ENCODE measurements around the gene ATG7. TPM values are rescaled to one million over a fixed set of nuclear protein-coding genes. Genes with fewer than 3 reads are reported as not detected.
"Not testable (repeated sequence)": the region's sequence is repeated elsewhere in the genome, so short reads cannot be mapped to it uniquely, and the experiment has no call there.

Gene ATG7
- total RNA-seq, 3 donors from 2014 or later (not counting 1 experiment from before 2014, with no cell fraction given) = 55.3 to 72.9 (median 68.6) TPM

DNA sequence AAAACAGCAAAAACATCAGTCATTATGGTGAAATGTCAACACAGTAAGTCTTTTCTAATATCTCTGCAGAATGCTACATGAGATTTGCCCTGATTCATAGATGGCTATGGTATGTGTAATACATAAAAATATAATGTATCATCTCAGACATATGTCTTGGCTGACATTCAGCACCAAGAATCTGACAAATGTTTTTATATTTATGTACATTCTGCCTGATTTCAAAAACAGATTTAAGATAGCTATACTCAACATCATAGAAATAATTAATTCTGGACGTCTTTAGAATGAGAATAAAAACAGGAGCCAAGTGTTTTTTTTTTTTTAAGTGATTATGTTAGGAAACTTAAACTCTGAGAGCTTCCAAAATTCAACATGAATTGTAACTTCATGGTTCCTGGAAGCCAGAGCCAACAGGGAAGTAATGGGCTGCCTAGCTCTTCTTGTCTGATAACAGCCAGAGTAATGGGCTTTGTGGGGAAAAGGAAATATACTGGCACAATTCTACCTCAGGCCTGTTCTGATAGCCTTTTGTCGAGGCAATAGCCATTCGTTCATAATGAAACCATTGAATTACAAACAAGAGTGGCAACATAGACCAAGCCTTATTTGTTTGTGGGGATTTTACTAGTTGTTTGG lies 187.1 kb downstream of the ATG7 start:
- Mint-ChIP-seq H3K27ac (no peak overlapping the region), H3K27me3 (ENCODE audit: low read depth in 2 of 2) (no peaks in the 10 kb centered on the region), H3K36me3 (no peaks in the 10 kb centered on the region), H3K9me3 (no peaks in the 10 kb centered on the region), H3K4me3 (no peak overlapping the region), H3K4me1 (peaks cover 0 to 5% of the 10 kb centered on the region in 2 donors)
- H3K36me3 ChIP-seq (ENCODE audit: control insufficient read depth, insufficient read depth, low read length) = no peaks in the 10 kb centered on the region
- no peaks in the 10 kb centered on the region for H3K4me1 ChIP-seq (ENCODE audit: control insufficient read depth, insufficient read depth, low read length)
- DNase-seq (no peak), ATAC-seq (no peak)
- TF ChIP-seq, protein P1, sequence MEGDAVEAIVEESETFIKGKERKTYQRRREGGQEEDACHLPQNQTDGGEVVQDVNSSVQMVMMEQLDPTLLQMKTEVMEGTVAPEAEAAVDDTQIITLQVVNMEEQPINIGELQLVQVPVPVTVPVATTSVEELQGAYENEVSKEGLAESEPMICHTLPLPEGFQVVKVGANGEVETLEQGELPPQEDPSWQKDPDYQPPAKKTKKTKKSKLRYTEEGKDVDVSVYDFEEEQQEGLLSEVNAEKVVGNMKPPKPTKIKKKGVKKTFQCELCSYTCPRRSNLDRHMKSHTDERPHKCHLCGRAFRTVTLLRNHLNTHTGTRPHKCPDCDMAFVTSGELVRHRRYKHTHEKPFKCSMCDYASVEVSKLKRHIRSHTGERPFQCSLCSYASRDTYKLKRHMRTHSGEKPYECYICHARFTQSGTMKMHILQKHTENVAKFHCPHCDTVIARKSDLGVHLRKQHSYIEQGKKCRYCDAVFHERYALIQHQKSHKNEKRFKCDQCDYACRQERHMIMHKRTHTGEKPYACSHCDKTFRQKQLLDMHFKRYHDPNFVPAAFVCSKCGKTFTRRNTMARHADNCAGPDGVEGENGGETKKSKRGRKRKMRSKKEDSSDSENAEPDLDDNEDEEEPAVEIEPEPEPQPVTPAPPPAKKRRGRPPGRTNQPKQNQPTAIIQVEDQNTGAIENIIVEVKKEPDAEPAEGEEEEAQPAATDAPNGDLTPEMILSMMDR (IDR thresholded peaks at IDR 0.05) = no peak
- no peaks in the 10 kb centered on the region for H3K27me3 ChIP-seq (ENCODE audit: control insufficient read depth, insufficient read depth, low read length)
- 87% methylated on average over 2 of the region's 3 CpGs for WGBS (ENCODE audit: insufficient coverage)
- no peak overlapping the region for H3K4me3 ChIP-seq (ENCODE audit: low read length)
- intact Hi-C loops (cut with micrococcal nuclease) = no loop called here
- no peaks in the 10 kb centered on the region for H3K9me3 ChIP-seq (ENCODE audit: control insufficient read depth, insufficient read depth, low read length)
- no peak overlapping the region for H3K27ac ChIP-seq (ENCODE audit: low read length)

DNA sequence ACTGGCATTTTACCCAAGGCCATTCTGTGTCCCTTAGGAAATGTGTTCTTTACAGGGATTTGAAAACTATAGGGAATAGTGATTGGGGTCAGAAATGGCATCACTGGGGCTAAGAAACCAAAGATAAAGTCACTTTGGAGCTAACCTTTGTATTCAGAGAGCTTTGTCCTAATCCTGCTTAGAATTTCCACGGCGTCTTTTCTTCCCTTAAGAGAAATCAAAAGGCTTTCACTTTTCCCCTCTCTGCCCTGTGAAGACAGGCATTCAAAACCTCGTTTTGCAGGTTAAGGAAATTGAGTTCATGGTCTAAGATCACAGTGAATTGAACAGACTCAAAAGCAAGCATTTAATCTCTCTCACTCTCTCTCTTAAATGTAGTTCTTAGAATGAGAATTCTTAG lies 189.0 kb downstream of the ATG7 start:
- no peak for DNase-seq
- ATAC-seq = no peak
- H3K4me1 Mint-ChIP-seq = peaks cover 0 to 5% of the 10 kb centered on the region in 2 donors
- H3K36me3 ChIP-seq (ENCODE audit: control insufficient read depth, insufficient read depth, low read length) = no peaks in the 10 kb centered on the region
- no peaks in the 10 kb centered on the region for H3K27me3 Mint-ChIP-seq (ENCODE audit: low read depth in 2 of 2)
- no peak overlapping the region for H3K4me3 ChIP-seq (ENCODE audit: low read length)
- H3K4me3 Mint-ChIP-seq = no peak overlapping the region
- no peak overlapping the region for H3K27ac Mint-ChIP-seq
- TF ChIP-seq, protein P1 (IDR thresholded peaks at IDR 0.05) = no peak
- H3K27me3 ChIP-seq (ENCODE audit: control insufficient read depth, insufficient read depth, low read length) = no peaks in the 10 kb centered on the region
- H3K9me3 ChIP-seq (ENCODE audit: control insufficient read depth, insufficient read depth, low read length) = no peaks in the 10 kb centered on the region
- intact Hi-C loops (cut with micrococcal nuclease) = no loop called here
- no peak overlapping the region for H3K27ac ChIP-seq (ENCODE audit: low read length)
- H3K4me1 ChIP-seq (ENCODE audit: control insufficient read depth, insufficient read depth, low read length) = no peaks in the 10 kb centered on the region
- no peaks in the 10 kb centered on the region for H3K36me3 Mint-ChIP-seq
- H3K9me3 Mint-ChIP-seq = no peaks in the 10 kb centered on the region
- WGBS (ENCODE audit: insufficient coverage) = 83% methylated on average over 3 of the region's 3 CpGs

DNA sequence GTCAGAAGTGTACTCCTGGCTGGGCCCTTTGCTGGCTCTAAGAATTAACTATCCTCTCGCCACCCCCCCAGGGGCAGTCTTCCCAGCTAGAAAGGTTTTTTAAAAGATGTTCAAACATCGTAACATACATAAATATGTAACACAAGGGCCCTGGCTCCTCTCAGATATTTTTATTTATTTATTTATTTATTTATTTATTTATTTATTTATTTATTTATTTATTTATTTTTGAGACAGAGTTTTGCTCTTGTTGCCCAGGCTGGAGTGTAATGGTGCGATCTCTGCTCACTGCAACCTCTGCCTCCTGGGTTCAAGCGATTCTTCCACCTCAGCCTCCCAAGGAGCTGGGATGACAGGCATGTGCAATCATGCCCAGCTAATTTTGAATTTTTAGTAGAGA lies 190.5 kb downstream of the ATG7 start:
- 100% methylated on average over 2 of the region's 4 CpGs for WGBS (ENCODE audit: insufficient coverage)
- DNase-seq; H3K4me3 Mint-ChIP-seq; H3K4me1 Mint-ChIP-seq; H3K27me3 ChIP-seq (ENCODE audit: control insufficient read depth, insufficient read depth, low read length); H3K27ac ChIP-seq (ENCODE audit: low read length); intact Hi-C loops (cut with micrococcal nuclease); H3K27ac Mint-ChIP-seq; ATAC-seq; H3K9me3 Mint-ChIP-seq; H3K4me3 ChIP-seq (ENCODE audit: low read length); H3K9me3 ChIP-seq (ENCODE audit: control insufficient read depth, insufficient read depth, low read length); H3K4me1 ChIP-seq (ENCODE audit: control insufficient read depth, insufficient read depth, low read length); H3K36me3 Mint-ChIP-seq; H3K27me3 Mint-ChIP-seq (ENCODE audit: low read depth in 2 of 2); H3K36me3 ChIP-seq (ENCODE audit: control insufficient read depth, insufficient read depth, low read length): not testable (repeated sequence)

DNA sequence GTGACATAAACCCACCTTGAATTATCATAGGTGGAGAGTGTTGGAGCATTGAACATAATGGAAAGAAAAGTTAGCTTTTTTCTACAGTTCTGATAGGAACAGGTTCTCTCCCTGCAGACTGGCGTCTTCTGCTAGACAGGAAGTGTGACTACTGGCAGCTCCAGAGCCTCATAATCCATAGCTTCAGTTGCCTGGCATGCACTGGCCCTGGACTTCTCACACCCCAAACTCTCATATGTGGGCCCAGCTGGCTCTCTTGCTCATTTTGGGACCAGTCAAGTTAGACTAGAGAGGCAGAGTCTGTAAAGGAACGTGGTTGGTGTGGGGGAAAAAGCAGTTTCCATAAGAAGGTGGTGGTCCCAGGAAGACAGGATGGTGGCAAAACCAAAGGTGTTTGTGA lies 191.4 kb downstream of the ATG7 start:
- Histone ChIP-seq H3K27ac (ENCODE audit: low read length) (no peak overlapping the region), H3K9me3 (ENCODE audit: control insufficient read depth, insufficient read depth, low read length) (no peaks in the 10 kb centered on the region), H3K4me3 (ENCODE audit: low read length) (no peak overlapping the region), H3K4me1 (ENCODE audit: control insufficient read depth, insufficient read depth, low read length) (no peaks in the 10 kb centered on the region), H3K36me3 (ENCODE audit: control insufficient read depth, insufficient read depth, low read length) (peaks cover 6% of the 10 kb centered on the region), H3K27me3 (ENCODE audit: control insufficient read depth, insufficient read depth, low read length) (no peaks in the 10 kb centered on the region)
- H3K27me3 Mint-ChIP-seq (ENCODE audit: low read depth in 2 of 2) = no peaks in the 10 kb centered on the region
- ATAC-seq (no peak), DNase-seq (no peak)
- H3K4me1 Mint-ChIP-seq = peaks cover 0 to 5% of the 10 kb centered on the region in 2 donors
- intact Hi-C loops (cut with micrococcal nuclease) = no loop called here
- TF ChIP-seq, protein P1 (IDR thresholded peaks at IDR 0.05) = no peak
- no peak overlapping the region for H3K27ac Mint-ChIP-seq
- no peaks in the 10 kb centered on the region for H3K9me3 Mint-ChIP-seq
- H3K36me3 Mint-ChIP-seq = no peaks in the 10 kb centered on the region
- WGBS (ENCODE audit: insufficient coverage) = 94% methylated on average over 2 of the region's 2 CpGs
- no peak overlapping the region for H3K4me3 Mint-ChIP-seq

Measured in natural killer cell (primary cell).